ENCODE measurements around the gene CFAP20.

DNA sequence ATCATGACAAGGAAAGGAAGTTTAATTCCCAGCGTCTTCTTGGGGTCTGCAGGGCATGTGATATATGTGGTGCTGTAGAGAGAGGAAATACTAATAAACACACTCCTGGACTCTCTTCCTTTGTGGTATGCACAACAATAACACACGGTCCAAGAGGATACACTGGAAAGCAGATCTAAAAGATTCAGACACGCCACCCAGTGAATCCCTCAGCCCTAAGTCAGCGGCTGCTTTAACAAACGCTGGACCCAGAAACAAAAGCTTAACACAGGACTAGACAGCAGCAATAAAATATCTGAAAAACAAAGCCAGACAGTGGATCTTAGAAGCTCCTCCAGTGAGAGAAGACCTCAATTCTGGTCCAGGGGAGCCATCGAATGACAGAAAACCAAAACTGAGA lies 13.1 kb downstream of the CFAP20 start:
- TF ChIP-seq, protein P1, sequence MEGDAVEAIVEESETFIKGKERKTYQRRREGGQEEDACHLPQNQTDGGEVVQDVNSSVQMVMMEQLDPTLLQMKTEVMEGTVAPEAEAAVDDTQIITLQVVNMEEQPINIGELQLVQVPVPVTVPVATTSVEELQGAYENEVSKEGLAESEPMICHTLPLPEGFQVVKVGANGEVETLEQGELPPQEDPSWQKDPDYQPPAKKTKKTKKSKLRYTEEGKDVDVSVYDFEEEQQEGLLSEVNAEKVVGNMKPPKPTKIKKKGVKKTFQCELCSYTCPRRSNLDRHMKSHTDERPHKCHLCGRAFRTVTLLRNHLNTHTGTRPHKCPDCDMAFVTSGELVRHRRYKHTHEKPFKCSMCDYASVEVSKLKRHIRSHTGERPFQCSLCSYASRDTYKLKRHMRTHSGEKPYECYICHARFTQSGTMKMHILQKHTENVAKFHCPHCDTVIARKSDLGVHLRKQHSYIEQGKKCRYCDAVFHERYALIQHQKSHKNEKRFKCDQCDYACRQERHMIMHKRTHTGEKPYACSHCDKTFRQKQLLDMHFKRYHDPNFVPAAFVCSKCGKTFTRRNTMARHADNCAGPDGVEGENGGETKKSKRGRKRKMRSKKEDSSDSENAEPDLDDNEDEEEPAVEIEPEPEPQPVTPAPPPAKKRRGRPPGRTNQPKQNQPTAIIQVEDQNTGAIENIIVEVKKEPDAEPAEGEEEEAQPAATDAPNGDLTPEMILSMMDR (IDR thresholded peaks at IDR 0.05; ENCODE audit: low read length) = no peak
- TF ChIP-seq EZH2 (IDR thresholded peaks at IDR 0.05; ENCODE audit: borderline replicate concordance, low read length) = no peak
